Mesothelial cell of epicardium (in vitro differentiated cells): ENCODE data around the gene TANK. TPM values are rescaled to one million over a fixed set of nuclear protein-coding genes. Genes with fewer than 3 reads are reported as not detected.
A peak's percentile ranks its signal among the peaks of the same experiment; 100 is the strongest.
"Not testable (repeated sequence)": the region's sequence is repeated elsewhere in the genome, so short reads cannot be mapped to it uniquely, and the experiment has no call there.

Experiments used
- DNase-seq, 2 experiments: peaks; one replicate each; pipeline ENCODE4 v3.0.0; 2021; ENCODE audit warnings: low spot score in 2 of 2; ENCODE audit not compliant: unreplicated experiment in 2 of 2
- H3K27ac Mint-ChIP-seq: 2 replicates; pipeline ENCODE4 v1.8.0; 2021; ENCODE audit warnings: mixed read lengths
- H3K27me3 Mint-ChIP-seq: 2 replicates; pipeline ENCODE4 v1.8.0; 2021; ENCODE audit warnings: low read depth, mixed read lengths
- H3K36me3 Mint-ChIP-seq: 2 replicates; pipeline ENCODE4 v1.8.0; 2021; ENCODE audit warnings: mixed read lengths
- H3K4me1 Mint-ChIP-seq: 2 replicates; pipeline ENCODE4 v1.8.0; 2021; ENCODE audit warnings: mixed read lengths
- H3K4me3 Mint-ChIP-seq: 2 replicates; pipeline ENCODE4 v1.8.0; 2021; ENCODE audit warnings: mild to moderate bottlenecking, moderate library complexity, mixed read lengths
- H3K9me3 Mint-ChIP-seq: 2 replicates; pipeline ENCODE4 v1.8.0; 2021; ENCODE audit warnings: mixed read lengths
- CTCF ChIP-seq: fragments of 200-600 bp; sonication (generic); IDR thresholded peaks from one replicate; pipeline ENCODE4 v1.5.0; 2021; ENCODE audit warnings: antibody characterized with exemption; ENCODE audit not compliant: unreplicated experiment
- total RNA-seq: library from RNA; stranded (reverse); gene quantifications from 3 replicates; pipeline ENCODE4 v1.2.1, GENCODE V29; 2021

Gene TANK
- total RNA-seq, 1 donor from 2014 or later: 59.0 TPM

GRCh38 chr2:161128885-161129284, 31.3 kb upstream of the TANK start:
- H3K36me3 Mint-ChIP-seq: no peaks in the 10 kb centered on the region
- H3K9me3 Mint-ChIP-seq: no peaks in the 10 kb centered on the region
- H3K4me3 Mint-ChIP-seq: no peak overlapping the region
- DNase-seq: no peak
- H3K27ac Mint-ChIP-seq: peak overlapping the region; percentile 83
- TF ChIP-seq CTCF: no peak
- H3K4me1 Mint-ChIP-seq: peaks cover 75% of the 10 kb centered on the region
- no peaks in the 10 kb centered on the region for H3K27me3 Mint-ChIP-seq

- no peak for DNase-seq
- Mint-ChIP-seq H3K4me3 (no peak overlapping the region), H3K9me3 (no peaks in the 10 kb centered on the region), H3K4me1 (peaks cover 74% of the 10 kb centered on the region), H3K27ac (peak overlapping the region; percentile 87), H3K36me3 (no peaks in the 10 kb centered on the region), H3K27me3 (no peaks in the 10 kb centered on the region)
- TF ChIP-seq CTCF: no peak
These were observed 29.9 kb upstream of the TANK start for GRCh38 chr2:161130354-161130753.

- Mint-ChIP-seq H3K27me3 (no peaks in the 10 kb centered on the region), H3K4me3 (no peak overlapping the region), H3K36me3 (no peaks in the 10 kb centered on the region), H3K9me3 (no peaks in the 10 kb centered on the region), H3K4me1 (peaks cover 72% of the 10 kb centered on the region), H3K27ac (peak overlapping the region; percentile 47)
- no peak for TF ChIP-seq CTCF
- no peak for DNase-seq
These were observed 29.1 kb upstream of the TANK start for GRCh38 chr2:161131074-161131680.

GRCh38 chr2:161131804-161132203, 28.4 kb upstream of the TANK start:
- no peak for TF ChIP-seq CTCF
- no peak overlapping the region for H3K4me3 Mint-ChIP-seq
- H3K36me3 Mint-ChIP-seq: no peaks in the 10 kb centered on the region

GRCh38 chr2:161132384-161132783, 27.8 kb upstream of the TANK start:
- not testable (repeated sequence) for H3K36me3 Mint-ChIP-seq, H3K9me3 Mint-ChIP-seq, H3K27me3 Mint-ChIP-seq, DNase-seq, H3K4me3 Mint-ChIP-seq
- peak overlapping the region; percentile 57 for H3K27ac Mint-ChIP-seq
- H3K4me1 Mint-ChIP-seq: peaks cover 71% of the 10 kb centered on the region

More at GRCh38 chr2:161131804-161132203, 28.4 kb upstream of the TANK start:
- H3K27me3 Mint-ChIP-seq: no peaks in the 10 kb centered on the region
- DNase-seq: no peak
- peak overlapping the region; percentile 47 for H3K27ac Mint-ChIP-seq
- no peaks in the 10 kb centered on the region for H3K9me3 Mint-ChIP-seq
- H3K4me1 Mint-ChIP-seq: peaks cover 72% of the 10 kb centered on the region

GRCh38 chr2:161133366-161133765, 26.9 kb upstream of the TANK start:
- Mint-ChIP-seq H3K27me3 (no peaks in the 10 kb centered on the region), H3K4me3 (no peak overlapping the region), H3K4me1 (peaks cover 66% of the 10 kb centered on the region), H3K36me3 (no peaks in the 10 kb centered on the region), H3K9me3 (no peaks in the 10 kb centered on the region), H3K27ac (peak overlapping the region; percentile 74)
- DNase-seq: no peak
- TF ChIP-seq CTCF: no peak
